Measurements from ENCODE around the gene ICE2.

GRCh38 chr15:60464836-60465630 lies 13.9 kb downstream of the ICE2 start:
- no peak for TF ChIP-seq CTCF (IDR thresholded peaks at IDR 0.05)
- no peak for TF ChIP-seq POLR2A (IDR thresholded peaks at IDR 0.05)

All from lower leg skin (tissue), 3 donors.